Measurements from ENCODE around the gene DAB2IP. TPM values are rescaled to one million over a fixed set of nuclear protein-coding genes. Genes with fewer than 3 reads are reported as not detected.

DAB2IP gene
- total RNA-seq, 1 donor from 2014 or later, result 38.0 TPM

GRCh38 chr9:121831869-121832268, 180.4 kb downstream of the DAB2IP start:
- Histone ChIP-seq H3K36me3 (ENCODE audit: control insufficient read depth, insufficient read depth, low read length) (no peaks in the 10 kb centered on the region), H3K4me3 (ENCODE audit: low read depth, low read length) (no peak overlapping the region), H3K27me3 (ENCODE audit: control insufficient read depth, insufficient read depth, low read length) (no peaks in the 10 kb centered on the region)
- DNase-seq (ENCODE audit: low read depth), result no peak
- no peak for TF ChIP-seq CTCF (IDR thresholded peaks at IDR 0.05; ENCODE audit: insufficient read depth, low read length, poor library complexity, severe bottlenecking)

GRCh38 chr9:121833061-121833460, 181.6 kb downstream of the DAB2IP start:
- Histone ChIP-seq H3K27me3 (ENCODE audit: control insufficient read depth, insufficient read depth, low read length) (peaks cover 4% of the 10 kb centered on the region), H3K4me3 (ENCODE audit: low read depth, low read length) (no peak overlapping the region), H3K36me3 (ENCODE audit: control insufficient read depth, insufficient read depth, low read length) (no peaks in the 10 kb centered on the region)
- no peak for TF ChIP-seq CTCF (IDR thresholded peaks at IDR 0.05; ENCODE audit: insufficient read depth, low read length, poor library complexity, severe bottlenecking)
- no peak for DNase-seq (ENCODE audit: low read depth)

Other genes starting within 250 kb of the DAB2IP start
- not detected in 2 replicates for gene GGTA1, start 151.8 kb upstream of the DAB2IP start, total RNA-seq